GM18498 (cell line): ENCODE measurements around the gene CUL1.
A peak's percentile ranks its signal among the peaks of the same experiment; 100 is the strongest.

Experiments
- ATAC-seq: cut with Tn5 transposase; IDR thresholded peaks from one replicate; pipeline ENCODE4 v1.9.1; 2021; ENCODE audit warnings: mild to moderate bottlenecking, moderate library complexity; ENCODE audit not compliant: unreplicated experiment

The CUL1 gene

GRCh38 chr7:148698397-148699023, at the start of gene CUL1:
Gene CUL1 (plus strand): TSS chr7:148698903. CDS start chr7:148730123, 31,220 bp downstream.
- ATAC-seq, result peak; percentile 78

- no peak for ATAC-seq
Measured at GRCh38 chr7:148650232-148650858, 48.4 kb upstream of the CUL1 start.

- ATAC-seq, result no peak
Measured at GRCh38 chr7:148652773-148653172, 45.9 kb upstream of the CUL1 start.

- no peak for ATAC-seq
Measured at GRCh38 chr7:148657929-148658328, 40.8 kb upstream of the CUL1 start.

GRCh38 chr7:148661471-148661870, 37.2 kb upstream of the CUL1 start:
- ATAC-seq, result no peak

- ATAC-seq, result no peak
Measured at GRCh38 chr7:148662646-148663045, 36.1 kb upstream of the CUL1 start.

GRCh38 chr7:148664324-148664723, 34.4 kb upstream of the CUL1 start:
- no peak for ATAC-seq

- ATAC-seq, result no peak
Measured at GRCh38 chr7:148665221-148665620, 33.5 kb upstream of the CUL1 start.

- ATAC-seq, result no peak
Measured at GRCh38 chr7:148669927-148670326, 28.8 kb upstream of the CUL1 start.

GRCh38 chr7:148670374-148670773, 28.3 kb upstream of the CUL1 start:
- no peak for ATAC-seq

- ATAC-seq, result no peak
Measured at GRCh38 chr7:148670807-148671206, 27.9 kb upstream of the CUL1 start.

GRCh38 chr7:148672041-148672440, 26.7 kb upstream of the CUL1 start:
- no peak for ATAC-seq

- no peak for ATAC-seq
Measured at GRCh38 chr7:148674689-148675088, 24.0 kb upstream of the CUL1 start.

GRCh38 chr7:148676291-148676690, 22.4 kb upstream of the CUL1 start:
- ATAC-seq, result no peak

- no peak for ATAC-seq
Measured at GRCh38 chr7:148681821-148682220, 16.9 kb upstream of the CUL1 start.

GRCh38 chr7:148684289-148684830, 14.3 kb upstream of the CUL1 start:
- no peak for ATAC-seq

- ATAC-seq, result no peak
Measured at GRCh38 chr7:148686312-148686937, 12.3 kb upstream of the CUL1 start.

GRCh38 chr7:148687555-148687954, 11.1 kb upstream of the CUL1 start:
- no peak for ATAC-seq

GRCh38 chr7:148688526-148688925, 10.2 kb upstream of the CUL1 start:
- no peak for ATAC-seq

GRCh38 chr7:148693651-148694050, 5.1 kb upstream of the CUL1 start:
- no peak for ATAC-seq

GRCh38 chr7:148694631-148695030, 4.1 kb upstream of the CUL1 start:
- ATAC-seq, result no peak

- no peak for ATAC-seq
Measured at GRCh38 chr7:148695953-148696352, 2.8 kb upstream of the CUL1 start.
